SK-N-MC (cell line): ENCODE results near the gene NR1H4.

Source experiments
- EZH2 ChIP-seq: fragments of 200-600 bp; sonication (generic); IDR thresholded peaks from one replicate; pipeline ENCODE4 v1.6.1; 2017; ENCODE audit warnings: antibody characterized with exemption
- FOXP2 ChIP-seq: optimal IDR thresholded peaks from 2 replicates; pipeline ENCODE3; 2011; ENCODE audit warnings: mild to moderate bottlenecking, moderate library complexity; ENCODE audit not compliant: insufficient read depth; ENCODE audit errors: extremely low read length, control extremely low read depth

DNA sequence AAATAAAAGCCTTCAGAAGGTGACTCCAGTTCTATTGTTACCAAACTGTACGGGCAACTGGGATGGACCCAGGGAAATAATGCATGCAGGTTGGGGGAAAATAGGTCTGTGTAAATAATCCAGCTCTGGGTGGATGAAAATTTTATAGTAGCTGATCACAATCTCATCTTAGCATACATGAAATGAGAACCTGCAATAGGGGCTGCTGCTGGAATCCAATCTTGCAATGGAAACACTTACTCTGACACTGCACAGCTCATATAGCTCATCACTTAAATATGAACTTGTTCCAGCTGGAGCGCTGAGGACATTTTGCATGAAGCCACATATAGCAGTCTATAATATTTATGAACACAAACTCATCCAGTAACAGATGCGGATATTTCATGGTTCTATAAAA is 59.7 kb downstream of the NR1H4 start:
- TF ChIP-seq EZH2 (no peak), FOXP2 (no peak)
